H1 (cell line): Measurements from ENCODE around the gene HMGN1. TPM values are rescaled to one million over a fixed set of nuclear protein-coding genes. Genes with fewer than 3 reads are reported as not detected.

ENCODE experiments used
- CTCF ChIA-PET: fragments of 300-600 bp; sonication (Branson Sonifier 250); formaldehyde crosslinking; loops from one replicate; lab custom pipeline; 2021; ENCODE audit not compliant: partially characterized antibody; lab: Charles Lee
- POLR2A ChIA-PET: fragments of 300-600 bp; sonication (Branson Sonifier 250); formaldehyde crosslinking; loops from one replicate; lab custom pipeline; 2021; ENCODE audit warnings: inconsistent platforms; ENCODE audit not compliant: partially characterized antibody; lab: Charles Lee
- DNase-seq, 2 experiments: peaks; one replicate each; pipeline versions ENCODE4 v3.0.0 to v3.0.0-alpha.2; 2010 to 2022; ENCODE audit warnings: low spot score in 2 of 2, low read depth in 1 of 2, mixed read lengths in 1 of 2
- FAIRE-seq: peaks from 2 replicates; lab custom pipeline; 2011; peaks lifted over from hg19 to GRCh38; lab: Jason Lieb, UNC
- H2AFZ ChIP-seq: 2 replicates; pipeline ENCODE4 v1.8.1; 2012; ENCODE audit warnings: low read length, inconsistent platforms
- H2AK5ac ChIP-seq: 2 replicates; pipeline ENCODE4 v1.6.1; 2013; ENCODE audit warnings: low read depth, low read length
- H2BK120ac ChIP-seq: replicated peaks from 2 replicates; pipeline ENCODE3; 2013; ENCODE audit warnings: low read depth, low read length, inconsistent platforms
- H2BK12ac ChIP-seq: 2 replicates; pipeline ENCODE4 v1.6.1; 2013; ENCODE audit warnings: low read depth, low read length
- H2BK15ac ChIP-seq: 2 replicates; pipeline ENCODE4 v1.6.1; 2013; ENCODE audit warnings: low read length
- H2BK20ac ChIP-seq: 2 replicates; pipeline ENCODE4 v1.6.1; 2013; ENCODE audit warnings: low read length
- H2BK5ac ChIP-seq: 2 replicates; pipeline ENCODE4 v1.6.1; 2013; ENCODE audit warnings: low read depth, low read length
- H3K14ac ChIP-seq: 2 replicates; pipeline ENCODE4 v1.6.1; 2013; ENCODE audit warnings: inconsistent platforms; ENCODE audit not compliant: insufficient read length
- H3K18ac ChIP-seq: 2 replicates; pipeline ENCODE4 v1.6.1; 2013; ENCODE audit warnings: low read length; ENCODE audit errors: extremely low read depth
- H3K23ac ChIP-seq: 2 replicates; pipeline ENCODE4 v1.6.1; 2013; ENCODE audit warnings: inconsistent platforms; ENCODE audit not compliant: insufficient read length
- H3K23me2 ChIP-seq: 2 replicates; pipeline ENCODE4 v1.6.1; 2013; ENCODE audit warnings: low read depth, low read length
- H3K27ac ChIP-seq: 2 replicates; pipeline ENCODE4 v1.6.1; 2011; ENCODE audit warnings: low read depth, low read length, inconsistent platforms
- H3K27me3 ChIP-seq, 4 experiments: replicated peaks in 1 of 4; 1 replicate in 1 of 4; 2 replicates in 3 of 4; pipeline versions ENCODE4 v1.6.1 to v1.8.1; 2011 to 2013; ENCODE audit warnings: low read length in 3 of 4, mild to moderate bottlenecking in 3 of 4, inconsistent platforms in 2 of 4, mixed read lengths in 2 of 4, moderate library complexity in 1 of 4; ENCODE audit not compliant: control insufficient read depth in 3 of 4, insufficient read depth in 3 of 4; ENCODE audit errors: extremely low read depth in 1 of 4
- H3K36me3 ChIP-seq, 4 experiments: 2 replicates each; pipeline versions ENCODE4 v1.6.1 to v1.8.1; 2011 to 2013; ENCODE audit warnings: mild to moderate bottlenecking in 4 of 4, low read length in 3 of 4, moderate library complexity in 2 of 4, control low read depth in 1 of 4, inconsistent platforms in 1 of 4; ENCODE audit not compliant: insufficient read depth in 4 of 4, control insufficient read depth in 2 of 4
- H3K4ac ChIP-seq: replicated peaks from 2 replicates; pipeline ENCODE3; 2013; ENCODE audit warnings: low read length, low read depth, mixed read lengths, inconsistent platforms; ENCODE audit not compliant: insufficient read length
- H3K4me1 ChIP-seq, 4 experiments: replicated peaks in 1 of 4; 1 replicate in 1 of 4; 2 replicates in 3 of 4; pipeline versions ENCODE4 v1.6.1 to v1.8.1; 2011 to 2013; ENCODE audit warnings: low read length in 3 of 4, inconsistent platforms in 2 of 4, mixed read lengths in 1 of 4; ENCODE audit not compliant: insufficient read depth in 4 of 4, control insufficient read depth in 3 of 4
- H3K4me2 ChIP-seq, 2 experiments: 2 replicates each; pipeline versions ENCODE4 v1.6.1 to v1.8.1; 2011 to 2013; ENCODE audit warnings: low read depth in 2 of 2, low read length in 2 of 2, control low read depth in 1 of 2, inconsistent platforms in 1 of 2, mild to moderate bottlenecking in 1 of 2; ENCODE audit not compliant: insufficient read depth in 1 of 2
- H3K4me3 ChIP-seq, 4 experiments: fragments of 200-600, 300-600 bp in 1 of 4; sonication (generic), shearing (Covaris generic), sonication (Bioruptor Twin) in 1 of 4; 2 replicates each; pipeline versions ENCODE4 v1.5.1 to v1.8.1; 2011 to 2016; ENCODE audit warnings: low read length in 4 of 4, low read depth in 3 of 4, control low read depth in 2 of 4, inconsistent platforms in 2 of 4, mild to moderate bottlenecking in 2 of 4, mixed read lengths in 1 of 4, moderate library complexity in 1 of 4; ENCODE audit not compliant: insufficient read depth in 2 of 4; ENCODE audit errors: extremely low read depth in 1 of 4
- H3K56ac ChIP-seq: replicated peaks from 2 replicates; pipeline ENCODE3; 2013; ENCODE audit warnings: low read depth, mild to moderate bottlenecking, mixed read lengths, low read length, inconsistent platforms; ENCODE audit not compliant: insufficient read length
- H3K79me1 ChIP-seq: 2 replicates; pipeline ENCODE4 v1.6.1; 2013; ENCODE audit warnings: low read depth, low read length, control low read depth
- H3K79me2 ChIP-seq, 2 experiments: 2 replicates each; pipeline versions ENCODE4 v1.6.1 to v1.8.1; 2012 to 2013; ENCODE audit warnings: low read length in 2 of 2, mild to moderate bottlenecking in 2 of 2, inconsistent platforms in 1 of 2; ENCODE audit not compliant: insufficient read depth in 2 of 2, control insufficient read depth in 1 of 2
- H3K9ac ChIP-seq, 4 experiments: replicated peaks in 1 of 4; 1 replicate in 1 of 4; 2 replicates in 3 of 4; pipeline versions ENCODE4 v1.6.1 to v1.8.1; 2011 to 2013; ENCODE audit warnings: low read depth in 3 of 4, low read length in 3 of 4, control low read depth in 2 of 4, mild to moderate bottlenecking in 2 of 4, moderate library complexity in 2 of 4, inconsistent platforms in 1 of 4; ENCODE audit errors: extremely low read depth in 1 of 4
- H3K9me3 ChIP-seq, 2 experiments: 2 replicates each; pipeline versions ENCODE4 v1.6.1 to v1.8.1; 2012 to 2013; ENCODE audit warnings: mild to moderate bottlenecking in 2 of 2, moderate library complexity in 2 of 2, control low read depth in 1 of 2, inconsistent platforms in 1 of 2, low read depth in 1 of 2, low read length in 1 of 2, mixed read lengths in 1 of 2; ENCODE audit not compliant: insufficient read depth in 2 of 2
- H4K20me1 ChIP-seq, 2 experiments: replicated peaks in 1 of 2; 2 replicates each; pipeline versions ENCODE3 to v1.8.1; 2011 to 2013; ENCODE audit warnings: inconsistent platforms in 2 of 2, low read length in 2 of 2, mild to moderate bottlenecking in 1 of 2; ENCODE audit not compliant: insufficient read depth in 2 of 2, control insufficient read depth in 1 of 2
- H4K5ac ChIP-seq: 2 replicates; pipeline ENCODE4 v1.6.1; 2013; ENCODE audit warnings: low read length, low read depth, mixed read lengths, inconsistent platforms; ENCODE audit not compliant: insufficient read length
- H4K8ac ChIP-seq: 2 replicates; pipeline ENCODE4 v1.8.0; 2013; ENCODE audit warnings: mild to moderate bottlenecking, moderate library complexity, low read length, inconsistent platforms; ENCODE audit not compliant: insufficient read depth; ENCODE audit errors: extremely low read depth
- H4K91ac ChIP-seq: replicated peaks from 2 replicates; pipeline ENCODE3; 2013; ENCODE audit warnings: low read length, mixed read lengths, inconsistent platforms; ENCODE audit not compliant: insufficient read length
- KDM4A ChIP-seq: IDR thresholded peaks from one replicate; pipeline ENCODE4 v1.7.1; 2012; ENCODE audit warnings: low read depth, mild to moderate bottlenecking, moderate library complexity, low read length, inconsistent platforms; ENCODE audit not compliant: severe bottlenecking
- PHF8 ChIP-seq: fragments of 200-600 bp; sonication (generic); conservative IDR thresholded peaks from 2 replicates; pipeline ENCODE4 v1.7.1; 2012; ENCODE audit warnings: low read depth, mild to moderate bottlenecking, inconsistent platforms, low read length, moderate library complexity
- USF2 ChIP-seq: IDR thresholded peaks from 2 replicates; pipeline ENCODE4 v1.6.1; 2011; ENCODE audit warnings: low read length, improper control_type of control experiment
- WGBS, 2 experiments: shearing (Covaris generic) in 1 of 2; methylation state at CpG; one replicate each; pipeline versions ENCODE4 v1.1.6 to v1.1.7; 2013 to 2015; ENCODE audit warnings: low lambda C conversion rate in 2 of 2, mixed read lengths in 2 of 2, inconsistent platforms in 1 of 2, low coverage in 1 of 2, missing lambda C conversion rate in 1 of 2; ENCODE audit not compliant: insufficient replicate concordance in 2 of 2, insufficient coverage in 1 of 2, insufficient read length in 1 of 2; ENCODE audit errors: extremely low coverage in 1 of 2, missing lambda C conversion rate in 1 of 2; 5-methylcytosine and 5-hydroxymethylcytosine counted together
- polyA plus RNA-seq, 7 experiments: library from polyadenylated mRNA; depleted of rRNA in 3 of 7; stranded (reverse) in 5 of 7; unstranded in 2 of 7; fragments of >200 nt in 5 of 7; fragments of 200-250 nt in 2 of 7; gene quantifications; 1 replicate in 5 of 7; 2 replicates in 1 of 7; 4 replicates in 1 of 7; pipeline versions ENCODE4 v1.2.1 to v1.2.3, GENCODE V29; 2011 to 2013; ENCODE audit warnings: missing spikeins in 2 of 7, mixed read lengths in 2 of 7
- total RNA-seq: library from RNA; stranded (reverse); fragmentation: NEBNext Ultra II Directional; extraction: Animal tissue kit (Norgen Biotek cat#: 25700); gene quantifications from 2 replicates; pipeline ENCODE4 v1.2.1, GENCODE V29; 2021

Gene HMGN1
- total and polyA plus RNA-seq, 2 of the 8 experiments (the other 6 are each of a cell fraction or from before 2014, with no cell fraction given): 279 to 505 TPM

GRCh38 chr21:39313042-39313570 is 35.8 kb downstream of the HMGN1 start:
- peaks cover 0 to 21% (median 5%) of the 10 kb centered on the region in 4 experiments; a peak in 3 of 8 replicates for H3K36me3 ChIP-seq
- H3K79me2 ChIP-seq: peaks cover 5 to 41% of the 10 kb centered on the region in 2 experiments; a peak in 3 of 4 replicates
- peak overlapping the region; percentile 63 to 80 (median 69) for H3K4me3 ChIP-seq
- H3K9ac ChIP-seq: peak overlapping the region in 3 of 4 experiments; percentile 63 to 94 (median 83); a peak in 6 of 7 replicates
- H2AK5ac ChIP-seq: no peak overlapping the region
- H3K23ac ChIP-seq: no peak overlapping the region
- no peak overlapping the region for H2BK120ac ChIP-seq
- peak overlapping the region; percentile 98 for H3K27ac ChIP-seq
- H3K4me2 ChIP-seq: peak overlapping the region; percentile 75 to 82; a peak in 3 of 4 replicates
- H4K91ac ChIP-seq: no peak overlapping the region
- peaks cover 6% of the 10 kb centered on the region for H3K23me2 ChIP-seq
- H3K4ac ChIP-seq: no peak overlapping the region
- no peaks in the 10 kb centered on the region for H3K27me3 ChIP-seq
- H2BK12ac ChIP-seq: no peak overlapping the region
- peaks cover 0 to 2% of the 10 kb centered on the region in 2 experiments for H4K20me1 ChIP-seq
- POLR2A ChIA-PET: interaction anchor here (0.8 to 8.1 kb wide), 17 partner anchors 8 to 130 kb away, joined by 3 to 89 read pairs (median 13); partner anchors contain the start of genes HMGN1 and PSMG1
- TF ChIP-seq PHF8: peak; percentile 56
- TF ChIP-seq USF2: no peak
- TF ChIP-seq KDM4A: peak; percentile 66
- TF ChIP-seq, all 59 proteins: peak for 2
- CTCF ChIA-PET: interaction anchor here (1.6 to 2.0 kb wide), 2 partner anchors 32 to 128 kb away, joined by 5 to 6 read pairs; no protein-coding TSS in a partner anchor
- WGBS, 2 experiments: 2% methylated on average over 9 of the region's 71 CpGs; no CpG with 5 or more reads in 1 of the 2 experiments
- Histone ChIP-seq H3K79me1 (peaks cover 2% of the 10 kb centered on the region; the same call in 1 of the 2 replicates), H3K9me3 (no peaks in the 10 kb centered on the region), H2BK5ac (no peak overlapping the region; the same call in 1 of the 2 replicates), H2AFZ (no peak overlapping the region), H3K56ac (no peak overlapping the region), H3K14ac (no peak overlapping the region), H3K4me1 (peaks cover 4 to 5% (median 4%) of the 10 kb centered on the region in 4 experiments; a peak in 5 of 7 replicates), H4K5ac (no peak overlapping the region), H2BK20ac (no peak overlapping the region), H3K18ac (no peak overlapping the region), H4K8ac (peak overlapping the region; percentile 99), H2BK15ac (no peak overlapping the region)
- FAIRE-seq (no peak), DNase-seq (no peak)
